Neural progenitor cell (in vitro differentiated cells): ENCODE data around the gene CIB4. TPM values are rescaled to one million over a fixed set of nuclear protein-coding genes. Genes with fewer than 3 reads are reported as not detected.

Experiments
- DNase-seq: peaks from one replicate; pipeline ENCODE4 v3.0.0-alpha.2; 2016; ENCODE audit warnings: low spot score
- H2AFZ ChIP-seq: fragments of 200-600 bp; sonication (generic); replicated peaks from 2 replicates; pipeline ENCODE4 v1.6.1; 2016; ENCODE audit warnings: antibody characterized with exemption
- H3F3A ChIP-seq: fragments of 200-600 bp; sonication (generic); 2 replicates; pipeline ENCODE4 v1.6.1; 2016; ENCODE audit warnings: antibody characterized with exemption, low read depth
- H3K27ac ChIP-seq: fragments of 200-600 bp; sonication (generic); 2 replicates; pipeline ENCODE4 v1.5.1; 2016; ENCODE audit warnings: mild to moderate bottlenecking
- H3K27me3 ChIP-seq: fragments of 200-600 bp; sonication (generic); 2 replicates; pipeline ENCODE4 v1.6.1; 2016; ENCODE audit warnings: mild to moderate bottlenecking, moderate library complexity
- H3K36me3 ChIP-seq: fragments of 200-600 bp; sonication (generic); 2 replicates; pipeline ENCODE4 v1.5.1; 2016
- H3K4me1 ChIP-seq: fragments of 200-600 bp; sonication (generic); 2 replicates; pipeline ENCODE4 v1.6.1; 2016; ENCODE audit warnings: mixed run types
- H3K4me2 ChIP-seq: fragments of 200-600 bp; sonication (generic); 2 replicates; pipeline ENCODE4 v1.6.1; 2016
- H3K4me3 ChIP-seq: fragments of 200-600 bp; sonication (generic); 2 replicates; pipeline ENCODE4 v1.5.1; 2016
- H3K79me2 ChIP-seq: fragments of 200-600 bp; sonication (generic); 2 replicates; pipeline ENCODE4 v1.6.1; 2016; ENCODE audit warnings: low read depth
- H3K9ac ChIP-seq: fragments of 200-600 bp; sonication (generic); 2 replicates; pipeline ENCODE4 v1.6.1; 2016
- H3K9me3 ChIP-seq: fragments of 200-600 bp; sonication (generic); 2 replicates; pipeline ENCODE4 v1.5.1; 2016; ENCODE audit warnings: low read depth
- H4K20me1 ChIP-seq: fragments of 200-600 bp; sonication (generic); 2 replicates; pipeline ENCODE4 v1.6.1; 2016; ENCODE audit warnings: low read depth
- H3K27ac Mint-ChIP-seq: 3 replicates; pipeline ENCODE4 v1.8.0; 2021; ENCODE audit warnings: mixed read lengths
- H3K27me3 Mint-ChIP-seq: 2 replicates; pipeline ENCODE4 v1.8.0; 2022; ENCODE audit warnings: low read depth, mild to moderate bottlenecking, inconsistent platforms, moderate library complexity, mixed read lengths; ENCODE audit not compliant: insufficient read depth
- H3K36me3 Mint-ChIP-seq: 3 replicates; pipeline ENCODE4 v1.8.0; 2021; ENCODE audit warnings: mixed read lengths
- H3K4me1 Mint-ChIP-seq: 3 replicates; pipeline ENCODE4 v1.8.0; 2021; ENCODE audit warnings: mixed read lengths
- H3K4me3 Mint-ChIP-seq: 3 replicates; pipeline ENCODE4 v1.8.0; 2021; ENCODE audit warnings: mild to moderate bottlenecking, moderate library complexity, mixed read lengths
- H3K9me3 Mint-ChIP-seq: 3 replicates; pipeline ENCODE4 v1.8.0; 2020; ENCODE audit warnings: mixed read lengths
- CTCF ChIP-seq: fragments of 200-600 bp; sonication (generic); IDR thresholded peaks from 2 replicates; pipeline ENCODE4 v1.5.1; 2017; ENCODE audit warnings: antibody characterized with exemption, mild to moderate bottlenecking
- EZH2 ChIP-seq: fragments of 200-600 bp; sonication (generic); IDR thresholded peaks from 2 replicates; pipeline ENCODE4 v1.6.1; 2017; ENCODE audit warnings: antibody characterized with exemption, mild to moderate bottlenecking, moderate library complexity
- EZH2phosphoT487 ChIP-seq: fragments of 200-600 bp; sonication (generic); IDR thresholded peaks from 2 replicates; pipeline ENCODE4 v1.6.1; 2017; ENCODE audit warnings: antibody characterized with exemption
- total RNA-seq: library from RNA; depleted of rRNA; stranded (reverse); fragments of >200 nt; gene quantifications from 2 replicates; pipeline ENCODE4 v1.2.3, GENCODE V29; 2015; ENCODE audit warnings: low replicate concordance

Gene CIB4
- total RNA-seq, 1 donor from 2014 or later = not detected

GRCh38 chr2:26682155-26682554, 41.0 kb upstream of the CIB4 start:
- Histone ChIP-seq H3K27me3 (peaks cover 4% of the 10 kb centered on the region), H3K79me2 (no peaks in the 10 kb centered on the region), H3K36me3 (no peaks in the 10 kb centered on the region), H3K9me3 (no peaks in the 10 kb centered on the region), H3K27ac (no peak overlapping the region), H3K9ac (no peak overlapping the region), H3K4me1 (no peaks in the 10 kb centered on the region), H4K20me1 (no peaks in the 10 kb centered on the region), H3K4me2 (no peak overlapping the region), H2AFZ (no peak overlapping the region), H3F3A (no peaks in the 10 kb centered on the region), H3K4me3 (no peak overlapping the region)
- Mint-ChIP-seq H3K36me3 (no peaks in the 10 kb centered on the region), H3K4me3 (no peak overlapping the region), H3K4me1 (peaks cover 15% of the 10 kb centered on the region), H3K27me3 (peaks cover 15% of the 10 kb centered on the region), H3K27ac (no peak overlapping the region), H3K9me3 (peaks cover 11% of the 10 kb centered on the region)
- DNase-seq = no peak
- TF ChIP-seq CTCF = no peak
- TF ChIP-seq EZH2 = no peak
- no peak for TF ChIP-seq EZH2phosphoT487

- peaks cover 10% of the 10 kb centered on the region for H3K4me1 Mint-ChIP-seq
- peaks cover 11% of the 10 kb centered on the region for H3K9me3 Mint-ChIP-seq
- no peaks in the 10 kb centered on the region for H3K36me3 Mint-ChIP-seq
- no peak overlapping the region for H3K9ac ChIP-seq
- H3F3A ChIP-seq = no peaks in the 10 kb centered on the region
- DNase-seq = no peak
- no peak overlapping the region for H3K4me3 Mint-ChIP-seq
- no peaks in the 10 kb centered on the region for H3K36me3 ChIP-seq
- peaks cover 12% of the 10 kb centered on the region for H3K27me3 Mint-ChIP-seq
- H3K27ac ChIP-seq = no peak overlapping the region
- H2AFZ ChIP-seq = no peak overlapping the region
- TF ChIP-seq CTCF (no peak), EZH2phosphoT487 (no peak), EZH2 (no peak)
- H3K79me2 ChIP-seq = no peaks in the 10 kb centered on the region
- H4K20me1 ChIP-seq = no peaks in the 10 kb centered on the region
- H3K4me1 ChIP-seq = no peaks in the 10 kb centered on the region
- no peaks in the 10 kb centered on the region for H3K9me3 ChIP-seq
- H3K4me2 ChIP-seq = no peak overlapping the region
- H3K4me3 ChIP-seq = no peak overlapping the region
- no peak overlapping the region for H3K27ac Mint-ChIP-seq
- H3K27me3 ChIP-seq = peaks cover 4% of the 10 kb centered on the region
Measured at GRCh38 chr2:26681656-26682055, 40.5 kb upstream of the CIB4 start.

- no peak overlapping the region for H3K4me3 ChIP-seq
- H3K4me3 Mint-ChIP-seq = no peak overlapping the region
- no peak overlapping the region for H3K27ac ChIP-seq
- H3K4me2 ChIP-seq = no peak overlapping the region
- peaks cover 4% of the 10 kb centered on the region for H3K27me3 ChIP-seq
- H3K27ac Mint-ChIP-seq = no peak overlapping the region
- H3K36me3 ChIP-seq = no peaks in the 10 kb centered on the region
- no peak for DNase-seq
- no peaks in the 10 kb centered on the region for H3K4me1 ChIP-seq
- H3F3A ChIP-seq = no peaks in the 10 kb centered on the region
- H4K20me1 ChIP-seq = no peaks in the 10 kb centered on the region
- H3K9me3 ChIP-seq = no peaks in the 10 kb centered on the region
- H3K9ac ChIP-seq = no peak overlapping the region
- peaks cover 5% of the 10 kb centered on the region for H3K27me3 Mint-ChIP-seq
- no peaks in the 10 kb centered on the region for H3K36me3 Mint-ChIP-seq
- H2AFZ ChIP-seq = no peak overlapping the region
- no peaks in the 10 kb centered on the region for H3K79me2 ChIP-seq
- H3K4me1 Mint-ChIP-seq = peaks cover 3% of the 10 kb centered on the region
- H3K9me3 Mint-ChIP-seq = peaks cover 14% of the 10 kb centered on the region
- TF ChIP-seq EZH2 (no peak), EZH2phosphoT487 (no peak), CTCF (no peak)
Measured at GRCh38 chr2:26679867-26680266, 38.7 kb upstream of the CIB4 start.
